SK-N-SH (cell line): ENCODE data around the gene AMZ1.

Experiments
- EZH2phosphoT487 ChIP-seq: fragments of 200-600 bp; sonication (generic); IDR thresholded peaks from 2 replicates; pipeline ENCODE4 v1.6.1; 2017; ENCODE audit warnings: low read depth, mixed run types, mild to moderate bottlenecking, antibody characterized with exemption, moderate library complexity, borderline replicate concordance
- TEAD4 ChIP-seq: IDR thresholded peaks from 2 replicates; pipeline ENCODE4 v1.4.0; 2012; ENCODE audit warnings: mild to moderate bottlenecking, borderline replicate concordance; ENCODE audit not compliant: insufficient read depth

- no peak for TF ChIP-seq EZH2phosphoT487
- no peak for TF ChIP-seq TEAD4
Observed at GRCh38 chr7:2706685-2707126, 18.7 kb downstream of the AMZ1 start.
